ENCODE data around the gene DGAT2L6. TPM values are rescaled to one million over a fixed set of nuclear protein-coding genes. Genes with fewer than 3 reads are reported as not detected.

The DGAT2L6 gene
- total RNA-seq, 1 donor from 2014 or later = not detected

Small RNA genes lying within 50 kb of the gene (small RNA-seq; reads per million reads assigned to genes)
- gene RNA5SP507 = not detected

Other genes with a start within 250 kb of the DGAT2L6 start
- gene AWAT2, start 127.5 kb upstream of the DGAT2L6 start, total RNA-seq = not detected
- gene OTUD6A, start 115.0 kb upstream of the DGAT2L6 start, total RNA-seq = not detected
- gene IGBP1, start 44.0 kb upstream of the DGAT2L6 start, total RNA-seq = 138 TPM
- not detected for gene AWAT1, start 57.2 kb downstream of the DGAT2L6 start, total RNA-seq
- gene P2RY4, start 82.7 kb downstream of the DGAT2L6 start, total RNA-seq = not detected
- gene ARR3, start 90.9 kb downstream of the DGAT2L6 start, total RNA-seq = not detected
- not detected for gene RAB41, start 104.7 kb downstream of the DGAT2L6 start, total RNA-seq
- 31.4 TPM for gene PDZD11, start 112.4 kb downstream of the DGAT2L6 start, total RNA-seq
- 2.9 TPM for gene KIF4A, start 112.6 kb downstream of the DGAT2L6 start, total RNA-seq
- 2.9 TPM for gene GDPD2, start 245.8 kb downstream of the DGAT2L6 start, total RNA-seq